Subcutaneous adipose tissue (tissue), 4 donors: ENCODE measurements around the gene ANKFN1. TPM values are rescaled to one million over a fixed set of nuclear protein-coding genes. Genes with fewer than 3 reads are reported as not detected.

Source experiments
- total RNA-seq, 4 donors: library from RNA; depleted of rRNA; stranded (reverse); fragments of >200 nt; gene quantifications; one replicate each; pipeline ENCODE4 v1.1.0, GENCODE V29; 2016
- TF ChIP-seq, protein P1 (sequence below): fragments of 450-650 bp; IDR thresholded peaks from one replicate; pipeline ENCODE4 v1.5.1; 2016; ENCODE audit warnings: low read depth, mild to moderate bottlenecking, control low read depth, antibody characterized with exemption, moderate library complexity

The ANKFN1 gene
- total RNA-seq, 4 donors from 2014 or later: 2.9 to 15.5 (median 5.3) TPM; not detected in 1

- TF ChIP-seq, protein P1, sequence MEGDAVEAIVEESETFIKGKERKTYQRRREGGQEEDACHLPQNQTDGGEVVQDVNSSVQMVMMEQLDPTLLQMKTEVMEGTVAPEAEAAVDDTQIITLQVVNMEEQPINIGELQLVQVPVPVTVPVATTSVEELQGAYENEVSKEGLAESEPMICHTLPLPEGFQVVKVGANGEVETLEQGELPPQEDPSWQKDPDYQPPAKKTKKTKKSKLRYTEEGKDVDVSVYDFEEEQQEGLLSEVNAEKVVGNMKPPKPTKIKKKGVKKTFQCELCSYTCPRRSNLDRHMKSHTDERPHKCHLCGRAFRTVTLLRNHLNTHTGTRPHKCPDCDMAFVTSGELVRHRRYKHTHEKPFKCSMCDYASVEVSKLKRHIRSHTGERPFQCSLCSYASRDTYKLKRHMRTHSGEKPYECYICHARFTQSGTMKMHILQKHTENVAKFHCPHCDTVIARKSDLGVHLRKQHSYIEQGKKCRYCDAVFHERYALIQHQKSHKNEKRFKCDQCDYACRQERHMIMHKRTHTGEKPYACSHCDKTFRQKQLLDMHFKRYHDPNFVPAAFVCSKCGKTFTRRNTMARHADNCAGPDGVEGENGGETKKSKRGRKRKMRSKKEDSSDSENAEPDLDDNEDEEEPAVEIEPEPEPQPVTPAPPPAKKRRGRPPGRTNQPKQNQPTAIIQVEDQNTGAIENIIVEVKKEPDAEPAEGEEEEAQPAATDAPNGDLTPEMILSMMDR: no peak
Measured at GRCh38 chr17:56149266-56150036, 3.8 kb upstream of the ANKFN1 start.

DNA sequence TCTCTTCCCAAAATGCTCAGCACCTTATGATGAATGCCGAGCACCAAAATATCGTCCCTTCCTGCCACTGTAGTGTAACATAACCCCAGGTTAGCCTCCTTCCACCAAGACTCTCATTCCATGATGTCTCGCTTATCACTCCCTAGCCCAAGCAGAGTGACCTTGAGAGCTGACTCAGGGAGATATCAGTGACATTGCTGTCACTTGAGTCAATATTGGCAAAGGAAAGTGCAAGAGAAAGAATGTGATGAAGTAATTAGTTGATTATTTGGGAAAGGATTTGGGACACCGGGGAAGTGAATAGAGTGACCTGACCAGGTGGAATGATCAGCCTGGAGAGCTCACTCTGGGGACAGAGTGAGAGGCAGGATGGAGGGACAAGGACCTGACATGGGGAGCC, 2.6 kb upstream of the ANKFN1 start:
- TF ChIP-seq, protein P1: no peak

- TF ChIP-seq, protein P1: no peak
Measured at GRCh38 chr17:56157845-56158244, 4.6 kb downstream of the ANKFN1 start.

DNA sequence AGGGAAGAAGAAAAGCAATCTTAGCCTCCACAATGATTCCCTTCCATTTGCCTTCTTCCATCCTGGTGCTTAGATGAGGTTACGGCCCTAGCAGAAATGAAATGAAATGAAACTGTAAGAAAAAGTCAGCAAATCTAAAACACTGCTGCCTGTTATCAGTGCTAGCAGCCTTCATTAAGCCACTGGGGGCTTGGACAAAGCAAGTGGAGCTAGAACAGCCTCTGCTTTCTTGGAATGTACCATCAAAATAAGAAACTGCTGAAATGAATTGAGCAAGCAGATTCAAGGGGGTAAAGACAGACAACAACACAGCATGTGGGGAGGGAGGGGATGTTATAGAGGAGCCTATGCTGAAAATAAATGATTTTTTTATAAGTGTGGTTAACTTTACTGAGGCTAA, 5.1 kb downstream of the ANKFN1 start:
- TF ChIP-seq, protein P1: no peak

GRCh38 chr17:56158915-56159825, 5.9 kb downstream of the ANKFN1 start:
- TF ChIP-seq, protein P1: no peak

DNA sequence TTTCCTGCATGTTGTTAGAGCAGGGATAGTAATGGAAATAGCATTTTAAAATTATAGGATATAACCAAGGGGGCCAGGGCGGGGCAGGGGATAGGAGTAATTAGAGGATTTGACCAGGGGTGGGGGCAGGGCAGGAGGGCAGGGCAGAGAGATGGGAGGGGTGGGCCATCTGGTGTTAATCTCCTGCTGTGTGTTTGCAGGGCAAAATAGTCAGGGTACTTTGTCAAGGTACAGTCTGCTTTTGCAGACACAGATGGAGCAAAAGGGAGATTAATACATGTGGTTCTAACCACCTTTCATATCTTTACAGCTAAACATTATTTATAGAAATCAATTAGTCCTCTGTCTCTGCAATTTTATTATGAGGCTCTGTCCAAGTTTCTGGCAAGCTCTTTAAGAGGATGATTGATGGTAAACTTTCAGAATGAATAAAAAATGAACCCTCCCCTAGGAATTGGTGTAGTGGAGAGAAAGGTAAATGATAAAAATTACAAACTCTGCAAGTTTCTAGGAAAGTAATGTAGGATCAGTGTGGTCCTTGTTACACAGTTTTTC, 6.6 kb downstream of the ANKFN1 start:
- TF ChIP-seq, protein P1: no peak

DNA sequence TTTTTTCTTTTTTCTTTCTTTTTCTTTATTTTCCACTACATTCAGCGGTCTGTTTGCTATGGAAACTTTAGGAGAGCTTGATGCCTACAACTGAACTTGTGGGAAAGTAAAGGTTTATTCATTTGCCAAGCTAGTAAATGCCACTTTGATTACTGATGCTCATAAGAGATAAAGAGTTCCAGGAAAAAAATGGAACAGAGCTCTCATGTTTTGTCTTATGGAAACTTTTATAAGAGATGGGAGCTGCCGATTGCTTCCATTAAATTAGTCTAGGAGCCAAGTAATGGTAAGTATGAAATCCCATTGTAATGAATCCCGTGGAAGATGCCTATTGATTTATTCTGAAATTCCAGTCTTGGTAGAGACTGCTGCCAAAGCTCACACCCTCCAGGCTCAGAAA, 7.1 kb downstream of the ANKFN1 start:
- TF ChIP-seq, protein P1: no peak
